Neural progenitor cell (in vitro differentiated cells): ENCODE measurements around the gene NCKAP5L. TPM values are rescaled to one million over a fixed set of nuclear protein-coding genes. Genes with fewer than 3 reads are reported as not detected.

Experiments used
- DNase-seq: peaks from one replicate; pipeline ENCODE4 v3.0.0-alpha.2; 2016; ENCODE audit warnings: low spot score
- H2AFZ ChIP-seq: fragments of 200-600 bp; sonication (generic); replicated peaks from 2 replicates; pipeline ENCODE4 v1.6.1; 2016; ENCODE audit warnings: antibody characterized with exemption
- H3F3A ChIP-seq: fragments of 200-600 bp; sonication (generic); 2 replicates; pipeline ENCODE4 v1.6.1; 2016; ENCODE audit warnings: antibody characterized with exemption, low read depth
- H3K27ac ChIP-seq: fragments of 200-600 bp; sonication (generic); 2 replicates; pipeline ENCODE4 v1.5.1; 2016; ENCODE audit warnings: mild to moderate bottlenecking
- H3K27me3 ChIP-seq: fragments of 200-600 bp; sonication (generic); 2 replicates; pipeline ENCODE4 v1.6.1; 2016; ENCODE audit warnings: mild to moderate bottlenecking, moderate library complexity
- H3K36me3 ChIP-seq: fragments of 200-600 bp; sonication (generic); 2 replicates; pipeline ENCODE4 v1.5.1; 2016
- H3K4me1 ChIP-seq: fragments of 200-600 bp; sonication (generic); 2 replicates; pipeline ENCODE4 v1.6.1; 2016; ENCODE audit warnings: mixed run types
- H3K4me2 ChIP-seq: fragments of 200-600 bp; sonication (generic); 2 replicates; pipeline ENCODE4 v1.6.1; 2016
- H3K4me3 ChIP-seq: fragments of 200-600 bp; sonication (generic); 2 replicates; pipeline ENCODE4 v1.5.1; 2016
- H3K79me2 ChIP-seq: fragments of 200-600 bp; sonication (generic); 2 replicates; pipeline ENCODE4 v1.6.1; 2016; ENCODE audit warnings: low read depth
- H3K9ac ChIP-seq: fragments of 200-600 bp; sonication (generic); 2 replicates; pipeline ENCODE4 v1.6.1; 2016
- H3K9me3 ChIP-seq: fragments of 200-600 bp; sonication (generic); 2 replicates; pipeline ENCODE4 v1.5.1; 2016; ENCODE audit warnings: low read depth
- H4K20me1 ChIP-seq: fragments of 200-600 bp; sonication (generic); 2 replicates; pipeline ENCODE4 v1.6.1; 2016; ENCODE audit warnings: low read depth
- H3K27ac Mint-ChIP-seq: 3 replicates; pipeline ENCODE4 v1.8.0; 2021; ENCODE audit warnings: mixed read lengths
- H3K27me3 Mint-ChIP-seq: 2 replicates; pipeline ENCODE4 v1.8.0; 2022; ENCODE audit warnings: low read depth, mild to moderate bottlenecking, inconsistent platforms, moderate library complexity, mixed read lengths; ENCODE audit not compliant: insufficient read depth
- H3K36me3 Mint-ChIP-seq: 3 replicates; pipeline ENCODE4 v1.8.0; 2021; ENCODE audit warnings: mixed read lengths
- H3K4me1 Mint-ChIP-seq: 3 replicates; pipeline ENCODE4 v1.8.0; 2021; ENCODE audit warnings: mixed read lengths
- H3K4me3 Mint-ChIP-seq: 3 replicates; pipeline ENCODE4 v1.8.0; 2021; ENCODE audit warnings: mild to moderate bottlenecking, moderate library complexity, mixed read lengths
- H3K9me3 Mint-ChIP-seq: 3 replicates; pipeline ENCODE4 v1.8.0; 2020; ENCODE audit warnings: mixed read lengths
- EZH2 ChIP-seq: fragments of 200-600 bp; sonication (generic); IDR thresholded peaks from 2 replicates; pipeline ENCODE4 v1.6.1; 2017; ENCODE audit warnings: antibody characterized with exemption, mild to moderate bottlenecking, moderate library complexity
- EZH2phosphoT487 ChIP-seq: fragments of 200-600 bp; sonication (generic); IDR thresholded peaks from 2 replicates; pipeline ENCODE4 v1.6.1; 2017; ENCODE audit warnings: antibody characterized with exemption
- total RNA-seq: library from RNA; depleted of rRNA; stranded (reverse); fragments of >200 nt; gene quantifications from 2 replicates; pipeline ENCODE4 v1.2.3, GENCODE V29; 2015; ENCODE audit warnings: low replicate concordance
- TF ChIP-seq, protein P1 (sequence below): fragments of 200-600 bp; sonication (generic); IDR thresholded peaks from 2 replicates; pipeline ENCODE4 v1.5.1; 2017; ENCODE audit warnings: antibody characterized with exemption, mild to moderate bottlenecking

The NCKAP5L gene
- total RNA-seq, 1 donor from 2014 or later = 5.6 TPM

DNA sequence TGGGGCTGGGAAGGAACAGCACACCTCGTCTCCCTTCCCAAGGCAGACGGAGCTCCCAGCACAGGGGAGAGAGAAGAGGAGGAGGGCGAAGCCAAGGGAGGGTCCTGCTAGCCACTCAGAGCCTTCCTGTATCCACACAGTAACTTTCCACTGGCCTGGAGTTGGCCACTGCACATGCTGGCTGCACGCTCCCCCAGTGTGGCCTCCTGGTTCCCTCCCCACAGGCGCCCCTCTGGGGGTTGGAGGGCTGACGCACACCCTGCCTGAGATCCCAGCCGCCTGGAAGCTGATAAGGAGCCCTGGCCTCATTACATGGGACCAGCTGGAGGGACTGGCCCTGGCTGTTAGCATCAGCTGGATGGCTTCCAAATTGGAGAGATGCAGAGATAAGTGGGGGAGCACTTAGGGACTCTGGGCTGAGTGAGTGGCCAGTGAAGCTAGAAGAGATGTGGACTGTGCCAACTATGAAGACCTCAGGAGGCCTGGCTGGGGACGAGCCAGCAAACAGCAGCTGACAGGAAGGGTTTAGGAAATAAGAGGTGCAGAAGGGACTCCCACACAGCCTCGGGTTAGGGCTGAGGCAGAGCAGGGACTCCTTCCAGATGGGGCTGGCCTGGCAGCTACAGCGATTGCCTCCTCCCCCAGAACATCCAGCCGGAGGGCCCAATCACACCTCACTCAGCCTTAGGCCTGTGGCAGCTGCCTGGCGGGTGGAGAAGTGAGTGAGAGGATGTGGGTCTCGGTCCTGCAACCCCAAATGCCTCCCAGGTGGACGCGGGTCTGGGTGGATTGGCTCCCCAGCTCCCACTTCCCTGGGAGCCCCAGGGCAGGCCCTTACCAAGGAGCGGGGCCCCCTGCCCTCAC lies 41.0 kb upstream of the NCKAP5L start:
- Histone ChIP-seq H3K4me2 (no peak overlapping the region), H3K9me3 (no peaks in the 10 kb centered on the region), H3K9ac (no peak overlapping the region), H3K36me3 (no peaks in the 10 kb centered on the region), H3K4me1 (no peaks in the 10 kb centered on the region), H2AFZ (no peak overlapping the region), H3K27me3 (no peaks in the 10 kb centered on the region), H3K4me3 (no peak overlapping the region), H3K79me2 (no peaks in the 10 kb centered on the region), H4K20me1 (no peaks in the 10 kb centered on the region), H3F3A (no peaks in the 10 kb centered on the region), H3K27ac (no peak overlapping the region)
- Mint-ChIP-seq H3K9me3 (no peaks in the 10 kb centered on the region), H3K4me3 (no peak overlapping the region), H3K27ac (peak overlapping the region; percentile 42), H3K27me3 (peaks cover 14% of the 10 kb centered on the region), H3K4me1 (peaks cover 16% of the 10 kb centered on the region), H3K36me3 (no peaks in the 10 kb centered on the region)
- TF ChIP-seq, protein P1, sequence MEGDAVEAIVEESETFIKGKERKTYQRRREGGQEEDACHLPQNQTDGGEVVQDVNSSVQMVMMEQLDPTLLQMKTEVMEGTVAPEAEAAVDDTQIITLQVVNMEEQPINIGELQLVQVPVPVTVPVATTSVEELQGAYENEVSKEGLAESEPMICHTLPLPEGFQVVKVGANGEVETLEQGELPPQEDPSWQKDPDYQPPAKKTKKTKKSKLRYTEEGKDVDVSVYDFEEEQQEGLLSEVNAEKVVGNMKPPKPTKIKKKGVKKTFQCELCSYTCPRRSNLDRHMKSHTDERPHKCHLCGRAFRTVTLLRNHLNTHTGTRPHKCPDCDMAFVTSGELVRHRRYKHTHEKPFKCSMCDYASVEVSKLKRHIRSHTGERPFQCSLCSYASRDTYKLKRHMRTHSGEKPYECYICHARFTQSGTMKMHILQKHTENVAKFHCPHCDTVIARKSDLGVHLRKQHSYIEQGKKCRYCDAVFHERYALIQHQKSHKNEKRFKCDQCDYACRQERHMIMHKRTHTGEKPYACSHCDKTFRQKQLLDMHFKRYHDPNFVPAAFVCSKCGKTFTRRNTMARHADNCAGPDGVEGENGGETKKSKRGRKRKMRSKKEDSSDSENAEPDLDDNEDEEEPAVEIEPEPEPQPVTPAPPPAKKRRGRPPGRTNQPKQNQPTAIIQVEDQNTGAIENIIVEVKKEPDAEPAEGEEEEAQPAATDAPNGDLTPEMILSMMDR = no peak
- DNase-seq = no peak

- no peaks in the 10 kb centered on the region for H3K36me3 Mint-ChIP-seq
- Histone ChIP-seq H3K4me3 (no peak overlapping the region), H3K27me3 (no peaks in the 10 kb centered on the region), H3K79me2 (no peaks in the 10 kb centered on the region), H3K4me2 (no peak overlapping the region), H4K20me1 (no peaks in the 10 kb centered on the region), H3K4me1 (no peaks in the 10 kb centered on the region), H2AFZ (no peak overlapping the region), H3F3A (no peaks in the 10 kb centered on the region), H3K9ac (no peak overlapping the region), H3K27ac (no peak overlapping the region), H3K36me3 (no peaks in the 10 kb centered on the region), H3K9me3 (no peaks in the 10 kb centered on the region)
- H3K27me3 Mint-ChIP-seq = peaks cover 14% of the 10 kb centered on the region
- peaks cover 20% of the 10 kb centered on the region for H3K4me1 Mint-ChIP-seq
- no peak overlapping the region for H3K4me3 Mint-ChIP-seq
- TF ChIP-seq EZH2 (no peak), EZH2phosphoT487 (no peak)
- TF ChIP-seq, protein P1 = no peak
- no peak overlapping the region for H3K27ac Mint-ChIP-seq
- no peak for DNase-seq
- no peaks in the 10 kb centered on the region for H3K9me3 Mint-ChIP-seq
Measured at GRCh38 chr12:49868449-49868848, 40.2 kb upstream of the NCKAP5L start.

DNA sequence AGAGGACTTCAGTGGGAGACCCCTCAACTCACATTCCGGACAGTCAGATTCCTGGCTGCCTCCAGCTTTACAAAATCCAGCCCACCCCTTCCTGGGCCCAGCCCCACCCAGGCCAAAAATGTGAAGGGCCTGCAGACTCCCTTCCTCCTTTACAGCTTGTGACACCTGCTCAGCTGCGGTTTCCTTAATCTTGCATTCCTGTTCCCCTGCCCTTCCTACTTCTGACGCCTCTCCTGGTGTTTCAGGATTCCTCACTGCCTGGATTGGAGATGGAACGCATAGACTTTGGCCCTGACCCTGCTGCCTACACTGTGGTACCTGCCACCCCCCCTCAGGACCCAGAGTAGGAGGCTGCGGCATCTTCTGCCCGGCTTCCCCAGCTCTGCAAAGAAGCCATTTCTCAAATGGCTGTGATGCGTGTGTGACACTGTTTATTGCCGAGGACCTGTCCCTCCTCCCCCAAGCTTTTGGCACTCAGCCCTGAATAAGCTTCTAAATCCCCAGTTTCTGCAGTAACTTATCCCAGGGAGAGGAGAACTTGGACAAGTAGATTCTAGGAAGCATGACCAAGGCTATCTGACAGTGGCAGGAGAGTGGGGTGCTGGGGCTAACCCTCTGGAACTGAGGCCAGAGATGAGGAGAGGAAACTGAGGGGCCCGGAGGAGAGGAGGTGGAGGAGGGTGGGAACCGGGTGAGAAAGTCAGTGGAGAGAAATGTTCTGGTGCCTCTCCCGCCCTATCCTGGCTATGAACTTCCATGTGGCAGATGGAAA lies 39.5 kb upstream of the NCKAP5L start:
- Histone ChIP-seq H3K4me3 (no peak overlapping the region), H3K27ac (no peak overlapping the region), H4K20me1 (no peaks in the 10 kb centered on the region), H3K79me2 (no peaks in the 10 kb centered on the region), H3F3A (no peaks in the 10 kb centered on the region), H3K27me3 (no peaks in the 10 kb centered on the region), H3K9ac (no peak overlapping the region), H2AFZ (no peak overlapping the region), H3K4me2 (no peak overlapping the region), H3K9me3 (no peaks in the 10 kb centered on the region), H3K4me1 (no peaks in the 10 kb centered on the region), H3K36me3 (no peaks in the 10 kb centered on the region)
- Mint-ChIP-seq H3K36me3 (no peaks in the 10 kb centered on the region), H3K9me3 (no peaks in the 10 kb centered on the region), H3K4me3 (peak overlapping the region; percentile 52), H3K27ac (no peak overlapping the region), H3K27me3 (peaks cover 14% of the 10 kb centered on the region), H3K4me1 (peaks cover 18% of the 10 kb centered on the region)
- TF ChIP-seq, protein P1 = no peak
- no peak for TF ChIP-seq EZH2phosphoT487
- no peak for TF ChIP-seq EZH2
- DNase-seq = no peak
